Measurements from ENCODE around the gene UNC13C.

- TF ChIP-seq CTCF (IDR thresholded peaks at IDR 0.05; ENCODE audit: insufficient read depth, low read length) (no peak), POLR2AphosphoS5 (IDR thresholded peaks at IDR 0.05; ENCODE audit: low read depth) (no peak), GABPA (IDR thresholded peaks at IDR 0.05; ENCODE audit: low read depth) (no peak), SPI1 (IDR thresholded peaks at IDR 0.05; ENCODE audit: borderline replicate concordance, low read depth) (no peak)
- TF ChIP-seq, protein P1, sequence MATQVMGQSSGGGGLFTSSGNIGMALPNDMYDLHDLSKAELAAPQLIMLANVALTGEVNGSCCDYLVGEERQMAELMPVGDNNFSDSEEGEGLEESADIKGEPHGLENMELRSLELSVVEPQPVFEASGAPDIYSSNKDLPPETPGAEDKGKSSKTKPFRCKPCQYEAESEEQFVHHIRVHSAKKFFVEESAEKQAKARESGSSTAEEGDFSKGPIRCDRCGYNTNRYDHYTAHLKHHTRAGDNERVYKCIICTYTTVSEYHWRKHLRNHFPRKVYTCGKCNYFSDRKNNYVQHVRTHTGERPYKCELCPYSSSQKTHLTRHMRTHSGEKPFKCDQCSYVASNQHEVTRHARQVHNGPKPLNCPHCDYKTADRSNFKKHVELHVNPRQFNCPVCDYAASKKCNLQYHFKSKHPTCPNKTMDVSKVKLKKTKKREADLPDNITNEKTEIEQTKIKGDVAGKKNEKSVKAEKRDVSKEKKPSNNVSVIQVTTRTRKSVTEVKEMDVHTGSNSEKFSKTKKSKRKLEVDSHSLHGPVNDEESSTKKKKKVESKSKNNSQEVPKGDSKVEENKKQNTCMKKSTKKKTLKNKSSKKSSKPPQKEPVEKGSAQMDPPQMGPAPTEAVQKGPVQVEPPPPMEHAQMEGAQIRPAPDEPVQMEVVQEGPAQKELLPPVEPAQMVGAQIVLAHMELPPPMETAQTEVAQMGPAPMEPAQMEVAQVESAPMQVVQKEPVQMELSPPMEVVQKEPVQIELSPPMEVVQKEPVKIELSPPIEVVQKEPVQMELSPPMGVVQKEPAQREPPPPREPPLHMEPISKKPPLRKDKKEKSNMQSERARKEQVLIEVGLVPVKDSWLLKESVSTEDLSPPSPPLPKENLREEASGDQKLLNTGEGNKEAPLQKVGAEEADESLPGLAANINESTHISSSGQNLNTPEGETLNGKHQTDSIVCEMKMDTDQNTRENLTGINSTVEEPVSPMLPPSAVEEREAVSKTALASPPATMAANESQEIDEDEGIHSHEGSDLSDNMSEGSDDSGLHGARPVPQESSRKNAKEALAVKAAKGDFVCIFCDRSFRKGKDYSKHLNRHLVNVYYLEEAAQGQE (IDR thresholded peaks at IDR 0.05; ENCODE audit: insufficient replicate concordance, low read depth): no peak
Measured at GRCh38 chr15:54083991-54084390, 105.8 kb downstream of the UNC13C start.
